Measurements from ENCODE around the gene BCL11B.

DNA sequence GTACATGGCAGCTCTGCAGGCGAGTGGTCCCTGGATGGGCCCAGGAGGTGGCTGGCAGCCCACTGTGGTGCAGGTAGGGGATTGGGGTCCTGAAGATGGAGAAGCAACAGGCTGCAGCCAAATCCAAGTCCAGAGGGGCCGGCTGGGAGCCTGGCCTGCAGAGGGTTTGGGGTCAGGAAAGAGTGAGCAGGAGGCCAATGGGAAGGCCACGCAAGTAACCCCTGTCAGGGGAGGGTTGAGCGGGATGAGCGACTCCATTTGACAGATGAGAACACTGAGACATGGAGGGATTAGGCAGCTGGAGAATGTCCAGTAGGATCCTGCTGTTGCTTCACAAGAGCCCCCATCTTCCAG lies 136.0 kb downstream of the BCL11B start:
- TF ChIP-seq, protein P1, sequence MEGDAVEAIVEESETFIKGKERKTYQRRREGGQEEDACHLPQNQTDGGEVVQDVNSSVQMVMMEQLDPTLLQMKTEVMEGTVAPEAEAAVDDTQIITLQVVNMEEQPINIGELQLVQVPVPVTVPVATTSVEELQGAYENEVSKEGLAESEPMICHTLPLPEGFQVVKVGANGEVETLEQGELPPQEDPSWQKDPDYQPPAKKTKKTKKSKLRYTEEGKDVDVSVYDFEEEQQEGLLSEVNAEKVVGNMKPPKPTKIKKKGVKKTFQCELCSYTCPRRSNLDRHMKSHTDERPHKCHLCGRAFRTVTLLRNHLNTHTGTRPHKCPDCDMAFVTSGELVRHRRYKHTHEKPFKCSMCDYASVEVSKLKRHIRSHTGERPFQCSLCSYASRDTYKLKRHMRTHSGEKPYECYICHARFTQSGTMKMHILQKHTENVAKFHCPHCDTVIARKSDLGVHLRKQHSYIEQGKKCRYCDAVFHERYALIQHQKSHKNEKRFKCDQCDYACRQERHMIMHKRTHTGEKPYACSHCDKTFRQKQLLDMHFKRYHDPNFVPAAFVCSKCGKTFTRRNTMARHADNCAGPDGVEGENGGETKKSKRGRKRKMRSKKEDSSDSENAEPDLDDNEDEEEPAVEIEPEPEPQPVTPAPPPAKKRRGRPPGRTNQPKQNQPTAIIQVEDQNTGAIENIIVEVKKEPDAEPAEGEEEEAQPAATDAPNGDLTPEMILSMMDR (IDR thresholded peaks at IDR 0.05): no peak
- no peak for TF ChIP-seq EZH2 (IDR thresholded peaks at IDR 0.05; ENCODE audit: borderline replicate concordance, insufficient read depth, low read depth, low read length, poor library complexity, severe bottlenecking)
